GM23338 (cell line): ENCODE results near the gene SOS1. TPM values are rescaled to one million over a fixed set of nuclear protein-coding genes. Genes with fewer than 3 reads are reported as not detected.

Experiments
- ATAC-seq: fragments of 200-7000 bp; cut with Tn5 transposase; 3 replicates; pipeline ENCODE4 v1.9.1; 2020
- DNase-seq: peaks from one replicate; pipeline ENCODE4 v3.0.0-alpha.2; 2015; ENCODE audit warnings: low spot score
- H2AFZ ChIP-seq: fragments of 200-600 bp; sonication (generic); 2 replicates; pipeline ENCODE4 v1.8.0; 2016; ENCODE audit warnings: antibody characterized with exemption, mild to moderate bottlenecking, moderate library complexity
- H3F3A ChIP-seq: fragments of 200-600 bp; sonication (generic); replicated peaks from 2 replicates; pipeline ENCODE4 v1.8.0; 2017; ENCODE audit warnings: antibody characterized with exemption, mixed run types, low read depth
- H3K27ac ChIP-seq: fragments of 200-600 bp; sonication (generic); 2 replicates; pipeline ENCODE4 v1.6.1; 2016; ENCODE audit warnings: low read depth
- H3K27me3 ChIP-seq: fragments of 200-600 bp; sonication (generic); 2 replicates; pipeline ENCODE4 v1.8.0; 2016; ENCODE audit warnings: mild to moderate bottlenecking, mixed run types, moderate library complexity; ENCODE audit not compliant: insufficient read depth
- H3K36me3 ChIP-seq: fragments of 200-600 bp; sonication (generic); 2 replicates; pipeline ENCODE4 v1.8.0; 2016; ENCODE audit warnings: mild to moderate bottlenecking; ENCODE audit not compliant: insufficient read depth
- H3K4me1 ChIP-seq: fragments of 200-600 bp; sonication (generic); 2 replicates; pipeline ENCODE4 v1.8.0; 2016; ENCODE audit warnings: mild to moderate bottlenecking, moderate library complexity; ENCODE audit not compliant: insufficient read depth
- H3K4me2 ChIP-seq: fragments of 200-600 bp; sonication (generic); 2 replicates; pipeline ENCODE4 v1.7.1; 2017; ENCODE audit warnings: mixed run types
- H3K4me3 ChIP-seq: fragments of 200-600 bp; sonication (generic); 2 replicates; pipeline ENCODE4 v1.6.1; 2016; ENCODE audit warnings: mixed run types
- H3K79me2 ChIP-seq: fragments of 200-600 bp; sonication (generic); replicated peaks from 2 replicates; pipeline ENCODE4 v1.8.0; 2017; ENCODE audit warnings: mild to moderate bottlenecking; ENCODE audit not compliant: insufficient read depth
- H3K9me2 ChIP-seq: fragments of 200-600 bp; sonication (generic); 2 replicates; pipeline ENCODE4 v1.8.0; 2017; ENCODE audit not compliant: insufficient read depth
- H4K20me1 ChIP-seq: fragments of 200-600 bp; sonication (generic); replicated peaks from 2 replicates; pipeline ENCODE4 v1.8.0; 2017; ENCODE audit warnings: mild to moderate bottlenecking; ENCODE audit not compliant: insufficient read depth
- H3K27ac Mint-ChIP-seq: 2 replicates; pipeline ENCODE4 v1.8.0; 2020; ENCODE audit warnings: inconsistent platforms, mild to moderate bottlenecking, moderate library complexity, mixed read lengths
- H3K27me3 Mint-ChIP-seq: 3 replicates; pipeline ENCODE4 v1.8.0; 2022; ENCODE audit warnings: low read depth, mild to moderate bottlenecking, moderate library complexity, mixed read lengths, inconsistent platforms; ENCODE audit not compliant: insufficient read depth, poor library complexity
- H3K36me3 Mint-ChIP-seq: 3 replicates; pipeline ENCODE4 v1.8.0; 2021; ENCODE audit warnings: low read depth, mild to moderate bottlenecking, inconsistent platforms, moderate library complexity, mixed read lengths
- H3K4me1 Mint-ChIP-seq: 3 replicates; pipeline ENCODE4 v1.8.0; 2020; ENCODE audit warnings: mild to moderate bottlenecking, inconsistent platforms, mixed read lengths
- H3K4me3 Mint-ChIP-seq: 3 replicates; pipeline ENCODE4 v1.8.0; 2021; ENCODE audit warnings: moderate library complexity, mild to moderate bottlenecking, inconsistent platforms, mixed read lengths
- H3K9me3 Mint-ChIP-seq: 3 replicates; pipeline ENCODE4 v1.8.0; 2020; ENCODE audit warnings: moderate library complexity, mild to moderate bottlenecking, inconsistent platforms, mixed read lengths
- CREB1 ChIP-seq: fragments of 250-450 bp; sonication (Bioruptor Pico); IDR thresholded peaks from 2 replicates; pipeline ENCODE4 v1.5.0; 2020; ENCODE audit warnings: low read depth, mild to moderate bottlenecking, moderate library complexity
- EZH2phosphoT487 ChIP-seq: fragments of 200-600 bp; sonication (generic); IDR thresholded peaks from one replicate; pipeline ENCODE4 v1.8.1; 2018; ENCODE audit warnings: antibody characterized with exemption; ENCODE audit not compliant: unreplicated experiment
- NANOG ChIP-seq: IDR thresholded peaks from 2 replicates; pipeline ENCODE4 v1.6.1; 2016; ENCODE audit warnings: antibody characterized with exemption, borderline replicate concordance
- STAT1 ChIP-seq: IDR thresholded peaks from one replicate; pipeline ENCODE4 v1.6.1; 2016; ENCODE audit warnings: antibody characterized with exemption; ENCODE audit not compliant: unreplicated experiment
- ZNF331 ChIP-seq: fragments of 250-450 bp; sonication (Bioruptor Pico); IDR thresholded peaks from 2 replicates; pipeline ENCODE4 v1.5.0; 2020; ENCODE audit warnings: low read depth, mild to moderate bottlenecking, moderate library complexity
- polyA plus RNA-seq: library from polyadenylated mRNA; unstranded; fragments of >200 nt; fragmentation: Nextera tagmentation; extraction: Ambion mirVana; gene quantifications from 2 replicates; pipeline ENCODE4 v1.2.1, GENCODE V29; 2016
- total RNA-seq: library from RNA; depleted of rRNA; stranded (reverse); fragments of >200 nt; shearing (Covaris generic); gene quantifications from 2 replicates; pipeline ENCODE4 v1.2.3, GENCODE V29; 2014
- TF ChIP-seq, protein P1 (sequence below): fragments of 250-450 bp; sonication (Bioruptor Pico); IDR thresholded peaks from 2 replicates; pipeline ENCODE4 v1.5.0; 2020; ENCODE audit warnings: mild to moderate bottlenecking, moderate library complexity

SOS1 gene
- total and polyA plus RNA-seq, 2 experiments from 2014 or later: 13.4 to 21.9 TPM

GRCh38 chr2:39140322-39140847, 19.5 kb upstream of the SOS1 start:
- no peaks in the 10 kb centered on the region for H3F3A ChIP-seq
- ATAC-seq: no peak
- no peak overlapping the region for H3K4me2 ChIP-seq
- no peaks in the 10 kb centered on the region for H4K20me1 ChIP-seq
- peak overlapping the region; percentile 2; the same call in 1 of the 2 replicates for H3K27ac ChIP-seq
- peaks cover 29% of the 10 kb centered on the region for H3K4me1 ChIP-seq
- Mint-ChIP-seq H3K4me1 (peaks cover 24% of the 10 kb centered on the region), H3K27me3 (no peaks in the 10 kb centered on the region), H3K4me3 (no peak overlapping the region), H3K36me3 (no peaks in the 10 kb centered on the region), H3K27ac (peak overlapping the region; percentile 61), H3K9me3 (no peaks in the 10 kb centered on the region; the same call in 2 of the 3 replicates)
- TF ChIP-seq STAT1 (no peak), EZH2phosphoT487 (no peak), CREB1 (no peak), ZNF331 (CRISPR knock-in tag) (no peak)
- no peaks in the 10 kb centered on the region for H3K27me3 ChIP-seq
- H3K9me2 ChIP-seq: no peaks in the 10 kb centered on the region
- DNase-seq: no peak
- H3K4me3 ChIP-seq: no peak overlapping the region
- H3K79me2 ChIP-seq: no peaks in the 10 kb centered on the region
- H2AFZ ChIP-seq: no peak overlapping the region
- no peaks in the 10 kb centered on the region for H3K36me3 ChIP-seq

- Histone ChIP-seq H3K4me3 (no peak overlapping the region), H3K27me3 (no peaks in the 10 kb centered on the region), H3K9me2 (no peaks in the 10 kb centered on the region), H3K27ac (peak overlapping the region; percentile 2; the same call in 1 of the 2 replicates), H3K79me2 (no peaks in the 10 kb centered on the region), H3K4me2 (no peak overlapping the region), H3F3A (no peaks in the 10 kb centered on the region), H3K4me1 (peaks cover 29% of the 10 kb centered on the region), H4K20me1 (no peaks in the 10 kb centered on the region), H2AFZ (no peak overlapping the region), H3K36me3 (no peaks in the 10 kb centered on the region)
- Mint-ChIP-seq H3K27me3 (no peaks in the 10 kb centered on the region), H3K9me3 (no peaks in the 10 kb centered on the region; the same call in 2 of the 3 replicates), H3K4me3 (no peak overlapping the region), H3K36me3 (no peaks in the 10 kb centered on the region), H3K4me1 (peaks cover 24% of the 10 kb centered on the region), H3K27ac (peak overlapping the region; percentile 73)
- ATAC-seq: no peak
- TF ChIP-seq NANOG (peak; percentile 42), ZNF331 (CRISPR knock-in tag) (no peak), CREB1 (no peak), STAT1 (no peak)
- TF ChIP-seq, protein P1, sequence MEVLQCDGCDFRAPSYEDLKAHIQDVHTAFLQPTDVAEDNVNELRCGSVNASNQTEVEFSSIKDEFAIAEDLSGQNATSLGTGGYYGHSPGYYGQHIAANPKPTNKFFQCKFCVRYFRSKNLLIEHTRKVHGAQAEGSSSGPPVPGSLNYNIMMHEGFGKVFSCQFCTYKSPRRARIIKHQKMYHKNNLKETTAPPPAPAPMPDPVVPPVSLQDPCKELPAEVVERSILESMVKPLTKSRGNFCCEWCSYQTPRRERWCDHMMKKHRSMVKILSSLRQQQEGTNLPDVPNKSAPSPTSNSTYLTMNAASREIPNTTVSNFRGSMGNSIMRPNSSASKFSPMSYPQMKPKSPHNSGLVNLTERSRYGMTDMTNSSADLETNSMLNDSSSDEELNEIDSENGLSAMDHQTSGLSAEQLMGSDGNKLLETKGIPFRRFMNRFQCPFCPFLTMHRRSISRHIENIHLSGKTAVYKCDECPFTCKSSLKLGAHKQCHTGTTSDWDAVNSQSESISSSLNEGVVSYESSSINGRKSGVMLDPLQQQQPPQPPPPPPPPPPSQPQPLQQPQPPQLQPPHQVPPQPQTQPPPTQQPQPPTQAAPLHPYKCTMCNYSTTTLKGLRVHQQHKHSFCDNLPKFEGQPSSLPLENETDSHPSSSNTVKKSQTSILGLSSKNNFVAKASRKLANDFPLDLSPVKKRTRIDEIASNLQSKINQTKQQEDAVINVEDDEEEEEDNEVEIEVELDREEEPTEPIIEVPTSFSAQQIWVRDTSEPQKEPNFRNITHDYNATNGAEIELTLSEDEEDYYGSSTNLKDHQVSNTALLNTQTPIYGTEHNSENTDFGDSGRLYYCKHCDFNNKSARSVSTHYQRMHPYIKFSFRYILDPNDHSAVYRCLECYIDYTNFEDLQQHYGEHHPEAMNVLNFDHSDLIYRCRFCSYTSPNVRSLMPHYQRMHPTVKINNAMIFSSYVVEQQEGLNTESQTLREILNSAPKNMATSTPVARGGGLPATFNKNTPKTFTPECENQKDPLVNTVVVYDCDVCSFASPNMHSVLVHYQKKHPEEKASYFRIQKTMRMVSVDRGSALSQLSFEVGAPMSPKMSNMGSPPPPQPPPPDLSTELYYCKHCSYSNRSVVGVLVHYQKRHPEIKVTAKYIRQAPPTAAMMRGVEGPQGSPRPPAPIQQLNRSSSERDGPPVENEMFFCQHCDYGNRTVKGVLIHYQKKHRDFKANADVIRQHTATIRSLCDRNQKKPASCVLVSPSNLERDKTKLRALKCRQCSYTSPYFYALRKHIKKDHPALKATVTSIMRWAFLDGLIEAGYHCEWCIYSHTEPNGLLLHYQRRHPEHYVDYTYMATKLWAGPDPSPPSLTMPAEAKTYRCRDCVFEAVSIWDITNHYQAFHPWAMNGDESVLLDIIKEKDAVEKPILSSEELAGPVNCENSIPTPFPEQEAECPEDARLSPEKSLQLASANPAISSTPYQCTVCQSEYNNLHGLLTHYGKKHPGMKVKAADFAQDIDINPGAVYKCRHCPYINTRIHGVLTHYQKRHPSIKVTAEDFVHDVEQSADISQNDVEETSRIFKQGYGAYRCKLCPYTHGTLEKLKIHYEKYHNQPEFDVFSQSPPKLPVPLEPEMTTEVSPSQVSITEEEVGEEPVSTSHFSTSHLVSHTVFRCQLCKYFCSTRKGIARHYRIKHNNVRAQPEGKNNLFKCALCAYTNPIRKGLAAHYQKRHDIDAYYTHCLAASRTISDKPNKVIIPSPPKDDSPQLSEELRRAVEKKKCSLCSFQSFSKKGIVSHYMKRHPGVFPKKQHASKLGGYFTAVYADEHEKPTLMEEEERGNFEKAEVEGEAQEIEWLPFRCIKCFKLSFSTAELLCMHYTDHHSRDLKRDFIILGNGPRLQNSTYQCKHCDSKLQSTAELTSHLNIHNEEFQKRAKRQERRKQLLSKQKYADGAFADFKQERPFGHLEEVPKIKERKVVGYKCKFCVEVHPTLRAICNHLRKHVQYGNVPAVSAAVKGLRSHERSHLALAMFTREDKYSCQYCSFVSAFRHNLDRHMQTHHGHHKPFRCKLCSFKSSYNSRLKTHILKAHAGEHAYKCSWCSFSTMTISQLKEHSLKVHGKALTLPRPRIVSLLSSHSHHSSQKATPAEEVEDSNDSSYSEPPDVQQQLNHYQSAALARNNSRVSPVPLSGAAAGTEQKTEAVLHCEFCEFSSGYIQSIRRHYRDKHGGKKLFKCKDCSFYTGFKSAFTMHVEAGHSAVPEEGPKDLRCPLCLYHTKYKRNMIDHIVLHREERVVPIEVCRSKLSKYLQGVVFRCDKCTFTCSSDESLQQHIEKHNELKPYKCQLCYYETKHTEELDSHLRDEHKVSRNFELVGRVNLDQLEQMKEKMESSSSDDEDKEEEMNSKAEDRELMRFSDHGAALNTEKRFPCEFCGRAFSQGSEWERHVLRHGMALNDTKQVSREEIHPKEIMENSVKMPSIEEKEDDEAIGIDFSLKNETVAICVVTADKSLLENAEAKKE: no peak
- no peak for DNase-seq
Measured at GRCh38 chr2:39139511-39140237, 18.8 kb upstream of the SOS1 start.
